ENCODE results near the gene USP34. TPM values are rescaled to one million over a fixed set of nuclear protein-coding genes. Genes with fewer than 3 reads are reported as not detected.

USP34 gene
- total and polyA plus RNA-seq, 2 of the 8 experiments (the other 6 are each of a cell fraction or from before 2014, with no cell fraction given) = 56.7 to 91.7 TPM

DNA sequence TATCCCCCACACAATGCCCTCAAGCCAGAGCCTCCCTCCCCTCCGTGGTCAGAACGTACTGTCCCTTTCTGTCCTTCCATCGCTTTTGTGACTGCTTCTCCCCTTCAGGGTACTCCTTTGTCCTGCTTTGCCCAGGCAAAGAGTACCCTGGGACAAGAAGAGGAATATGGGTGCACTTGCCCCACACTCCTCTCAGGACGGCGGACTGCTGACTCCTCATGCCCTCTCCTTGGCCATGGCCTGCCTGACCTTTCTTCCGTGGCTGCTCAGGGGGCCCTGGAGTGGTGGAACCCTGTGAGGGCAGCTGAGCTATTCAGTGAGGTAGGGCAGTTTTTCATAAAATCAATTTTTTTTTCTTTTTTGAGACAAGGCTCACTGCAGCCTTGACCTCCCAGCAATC lies 290.2 kb downstream of the USP34 start (continued):
- TF ChIP-seq, protein P1, sequence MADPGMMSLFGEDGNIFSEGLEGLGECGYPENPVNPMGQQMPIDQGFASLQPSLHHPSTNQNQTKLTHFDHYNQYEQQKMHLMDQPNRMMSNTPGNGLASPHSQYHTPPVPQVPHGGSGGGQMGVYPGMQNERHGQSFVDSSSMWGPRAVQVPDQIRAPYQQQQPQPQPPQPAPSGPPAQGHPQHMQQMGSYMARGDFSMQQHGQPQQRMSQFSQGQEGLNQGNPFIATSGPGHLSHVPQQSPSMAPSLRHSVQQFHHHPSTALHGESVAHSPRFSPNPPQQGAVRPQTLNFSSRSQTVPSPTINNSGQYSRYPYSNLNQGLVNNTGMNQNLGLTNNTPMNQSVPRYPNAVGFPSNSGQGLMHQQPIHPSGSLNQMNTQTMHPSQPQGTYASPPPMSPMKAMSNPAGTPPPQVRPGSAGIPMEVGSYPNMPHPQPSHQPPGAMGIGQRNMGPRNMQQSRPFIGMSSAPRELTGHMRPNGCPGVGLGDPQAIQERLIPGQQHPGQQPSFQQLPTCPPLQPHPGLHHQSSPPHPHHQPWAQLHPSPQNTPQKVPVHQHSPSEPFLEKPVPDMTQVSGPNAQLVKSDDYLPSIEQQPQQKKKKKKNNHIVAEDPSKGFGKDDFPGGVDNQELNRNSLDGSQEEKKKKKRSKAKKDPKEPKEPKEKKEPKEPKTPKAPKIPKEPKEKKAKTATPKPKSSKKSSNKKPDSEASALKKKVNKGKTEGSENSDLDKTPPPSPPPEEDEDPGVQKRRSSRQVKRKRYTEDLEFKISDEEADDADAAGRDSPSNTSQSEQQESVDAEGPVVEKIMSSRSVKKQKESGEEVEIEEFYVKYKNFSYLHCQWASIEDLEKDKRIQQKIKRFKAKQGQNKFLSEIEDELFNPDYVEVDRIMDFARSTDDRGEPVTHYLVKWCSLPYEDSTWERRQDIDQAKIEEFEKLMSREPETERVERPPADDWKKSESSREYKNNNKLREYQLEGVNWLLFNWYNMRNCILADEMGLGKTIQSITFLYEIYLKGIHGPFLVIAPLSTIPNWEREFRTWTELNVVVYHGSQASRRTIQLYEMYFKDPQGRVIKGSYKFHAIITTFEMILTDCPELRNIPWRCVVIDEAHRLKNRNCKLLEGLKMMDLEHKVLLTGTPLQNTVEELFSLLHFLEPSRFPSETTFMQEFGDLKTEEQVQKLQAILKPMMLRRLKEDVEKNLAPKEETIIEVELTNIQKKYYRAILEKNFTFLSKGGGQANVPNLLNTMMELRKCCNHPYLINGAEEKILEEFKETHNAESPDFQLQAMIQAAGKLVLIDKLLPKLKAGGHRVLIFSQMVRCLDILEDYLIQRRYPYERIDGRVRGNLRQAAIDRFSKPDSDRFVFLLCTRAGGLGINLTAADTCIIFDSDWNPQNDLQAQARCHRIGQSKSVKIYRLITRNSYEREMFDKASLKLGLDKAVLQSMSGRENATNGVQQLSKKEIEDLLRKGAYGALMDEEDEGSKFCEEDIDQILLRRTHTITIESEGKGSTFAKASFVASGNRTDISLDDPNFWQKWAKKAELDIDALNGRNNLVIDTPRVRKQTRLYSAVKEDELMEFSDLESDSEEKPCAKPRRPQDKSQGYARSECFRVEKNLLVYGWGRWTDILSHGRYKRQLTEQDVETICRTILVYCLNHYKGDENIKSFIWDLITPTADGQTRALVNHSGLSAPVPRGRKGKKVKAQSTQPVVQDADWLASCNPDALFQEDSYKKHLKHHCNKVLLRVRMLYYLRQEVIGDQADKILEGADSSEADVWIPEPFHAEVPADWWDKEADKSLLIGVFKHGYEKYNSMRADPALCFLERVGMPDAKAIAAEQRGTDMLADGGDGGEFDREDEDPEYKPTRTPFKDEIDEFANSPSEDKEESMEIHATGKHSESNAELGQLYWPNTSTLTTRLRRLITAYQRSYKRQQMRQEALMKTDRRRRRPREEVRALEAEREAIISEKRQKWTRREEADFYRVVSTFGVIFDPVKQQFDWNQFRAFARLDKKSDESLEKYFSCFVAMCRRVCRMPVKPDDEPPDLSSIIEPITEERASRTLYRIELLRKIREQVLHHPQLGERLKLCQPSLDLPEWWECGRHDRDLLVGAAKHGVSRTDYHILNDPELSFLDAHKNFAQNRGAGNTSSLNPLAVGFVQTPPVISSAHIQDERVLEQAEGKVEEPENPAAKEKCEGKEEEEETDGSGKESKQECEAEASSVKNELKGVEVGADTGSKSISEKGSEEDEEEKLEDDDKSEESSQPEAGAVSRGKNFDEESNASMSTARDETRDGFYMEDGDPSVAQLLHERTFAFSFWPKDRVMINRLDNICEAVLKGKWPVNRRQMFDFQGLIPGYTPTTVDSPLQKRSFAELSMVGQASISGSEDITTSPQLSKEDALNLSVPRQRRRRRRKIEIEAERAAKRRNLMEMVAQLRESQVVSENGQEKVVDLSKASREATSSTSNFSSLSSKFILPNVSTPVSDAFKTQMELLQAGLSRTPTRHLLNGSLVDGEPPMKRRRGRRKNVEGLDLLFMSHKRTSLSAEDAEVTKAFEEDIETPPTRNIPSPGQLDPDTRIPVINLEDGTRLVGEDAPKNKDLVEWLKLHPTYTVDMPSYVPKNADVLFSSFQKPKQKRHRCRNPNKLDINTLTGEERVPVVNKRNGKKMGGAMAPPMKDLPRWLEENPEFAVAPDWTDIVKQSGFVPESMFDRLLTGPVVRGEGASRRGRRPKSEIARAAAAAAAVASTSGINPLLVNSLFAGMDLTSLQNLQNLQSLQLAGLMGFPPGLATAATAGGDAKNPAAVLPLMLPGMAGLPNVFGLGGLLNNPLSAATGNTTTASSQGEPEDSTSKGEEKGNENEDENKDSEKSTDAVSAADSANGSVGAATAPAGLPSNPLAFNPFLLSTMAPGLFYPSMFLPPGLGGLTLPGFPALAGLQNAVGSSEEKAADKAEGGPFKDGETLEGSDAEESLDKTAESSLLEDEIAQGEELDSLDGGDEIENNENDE (IDR thresholded peaks at IDR 0.05; ENCODE audit: insufficient replicate concordance, low read length) = no peak
- TF ChIP-seq KDM1A (IDR thresholded peaks at IDR 0.05; ENCODE audit: borderline replicate concordance, low read length) (no peak), ZNF274 (IDR thresholded peaks at IDR 0.05; ENCODE audit: borderline replicate concordance, extremely low read depth, low read length) (no peak), EZH2 (IDR thresholded peaks at IDR 0.05; ENCODE audit: low read depth, low read length, severe bottlenecking) (no peak), CHD1 (IDR thresholded peaks at IDR 0.05; ENCODE audit: low read depth, low read length) (no peak)
- TF ChIP-seq, protein P2, sequence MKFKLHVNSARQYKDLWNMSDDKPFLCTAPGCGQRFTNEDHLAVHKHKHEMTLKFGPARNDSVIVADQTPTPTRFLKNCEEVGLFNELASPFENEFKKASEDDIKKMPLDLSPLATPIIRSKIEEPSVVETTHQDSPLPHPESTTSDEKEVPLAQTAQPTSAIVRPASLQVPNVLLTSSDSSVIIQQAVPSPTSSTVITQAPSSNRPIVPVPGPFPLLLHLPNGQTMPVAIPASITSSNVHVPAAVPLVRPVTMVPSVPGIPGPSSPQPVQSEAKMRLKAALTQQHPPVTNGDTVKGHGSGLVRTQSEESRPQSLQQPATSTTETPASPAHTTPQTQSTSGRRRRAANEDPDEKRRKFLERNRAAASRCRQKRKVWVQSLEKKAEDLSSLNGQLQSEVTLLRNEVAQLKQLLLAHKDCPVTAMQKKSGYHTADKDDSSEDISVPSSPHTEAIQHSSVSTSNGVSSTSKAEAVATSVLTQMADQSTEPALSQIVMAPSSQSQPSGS (IDR thresholded peaks at IDR 0.05; ENCODE audit: low read length) = no peak
- TF ChIP-seq, protein P3, sequence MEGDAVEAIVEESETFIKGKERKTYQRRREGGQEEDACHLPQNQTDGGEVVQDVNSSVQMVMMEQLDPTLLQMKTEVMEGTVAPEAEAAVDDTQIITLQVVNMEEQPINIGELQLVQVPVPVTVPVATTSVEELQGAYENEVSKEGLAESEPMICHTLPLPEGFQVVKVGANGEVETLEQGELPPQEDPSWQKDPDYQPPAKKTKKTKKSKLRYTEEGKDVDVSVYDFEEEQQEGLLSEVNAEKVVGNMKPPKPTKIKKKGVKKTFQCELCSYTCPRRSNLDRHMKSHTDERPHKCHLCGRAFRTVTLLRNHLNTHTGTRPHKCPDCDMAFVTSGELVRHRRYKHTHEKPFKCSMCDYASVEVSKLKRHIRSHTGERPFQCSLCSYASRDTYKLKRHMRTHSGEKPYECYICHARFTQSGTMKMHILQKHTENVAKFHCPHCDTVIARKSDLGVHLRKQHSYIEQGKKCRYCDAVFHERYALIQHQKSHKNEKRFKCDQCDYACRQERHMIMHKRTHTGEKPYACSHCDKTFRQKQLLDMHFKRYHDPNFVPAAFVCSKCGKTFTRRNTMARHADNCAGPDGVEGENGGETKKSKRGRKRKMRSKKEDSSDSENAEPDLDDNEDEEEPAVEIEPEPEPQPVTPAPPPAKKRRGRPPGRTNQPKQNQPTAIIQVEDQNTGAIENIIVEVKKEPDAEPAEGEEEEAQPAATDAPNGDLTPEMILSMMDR (IDR thresholded peaks at IDR 0.05; ENCODE audit: control extremely low read depth in 1 of 3, insufficient read depth in 1 of 3, low read depth in 1 of 3, low read length in 3 of 3) = no peak

Data from H1 (cell line).